GM23248 (cell line): ENCODE data around the gene SCCPDH. TPM values are rescaled to one million over a fixed set of nuclear protein-coding genes. Genes with fewer than 3 reads are reported as not detected.

Experiments
- DNase-seq: peaks from one replicate; pipeline ENCODE4 v3.0.0-alpha.2; 2015
- H2AFZ ChIP-seq: fragments of 200-600 bp; sonication (generic); 2 replicates; pipeline ENCODE4 v1.6.1; 2016; ENCODE audit warnings: antibody characterized with exemption
- H3F3A ChIP-seq: fragments of 200-600 bp; sonication (generic); 2 replicates; pipeline ENCODE4 v1.6.1; 2016; ENCODE audit warnings: mild to moderate bottlenecking, antibody characterized with exemption, mixed run types; ENCODE audit not compliant: insufficient read depth
- H3K27ac ChIP-seq: fragments of 200-600 bp; sonication (generic); 2 replicates; pipeline ENCODE4 v1.5.1; 2016; ENCODE audit warnings: mild to moderate bottlenecking
- H3K27me3 ChIP-seq: fragments of 200-600 bp; sonication (generic); replicated peaks from 2 replicates; pipeline ENCODE4 v1.6.1; 2016; ENCODE audit warnings: mild to moderate bottlenecking; ENCODE audit not compliant: insufficient read depth
- H3K36me3 ChIP-seq: fragments of 200-600 bp; sonication (generic); 2 replicates; pipeline ENCODE4 v1.6.1; 2016; ENCODE audit warnings: low read depth, mild to moderate bottlenecking
- H3K4me1 ChIP-seq: fragments of 200-600 bp; sonication (generic); 2 replicates; pipeline ENCODE4 v1.6.1; 2016; ENCODE audit warnings: mild to moderate bottlenecking; ENCODE audit not compliant: insufficient read depth
- H3K4me2 ChIP-seq: fragments of 200-600 bp; sonication (generic); one replicate; pipeline ENCODE4 v1.6.1; 2016; ENCODE audit warnings: mild to moderate bottlenecking; ENCODE audit not compliant: unreplicated experiment
- H3K4me3 ChIP-seq: fragments of 200-600 bp; sonication (generic); 2 replicates; pipeline ENCODE4 v1.5.1; 2016; ENCODE audit warnings: mild to moderate bottlenecking
- H3K79me2 ChIP-seq: fragments of 200-600 bp; sonication (generic); 2 replicates; pipeline ENCODE4 v1.6.1; 2016; ENCODE audit warnings: mild to moderate bottlenecking; ENCODE audit not compliant: insufficient read depth
- H3K9ac ChIP-seq: fragments of 200-600 bp; sonication (generic); 2 replicates; pipeline ENCODE4 v1.6.1; 2016; ENCODE audit warnings: mild to moderate bottlenecking
- H3K9me2 ChIP-seq: fragments of 200-600 bp; sonication (generic); 2 replicates; pipeline ENCODE4 v1.6.1; 2016; ENCODE audit warnings: mixed run types, mild to moderate bottlenecking, moderate library complexity; ENCODE audit not compliant: insufficient read depth
- H3K9me3 ChIP-seq: fragments of 200-600 bp; sonication (generic); one replicate; pipeline ENCODE4 v1.6.1; 2017; ENCODE audit warnings: low read depth
- H4K20me1 ChIP-seq: fragments of 200-600 bp; sonication (generic); 2 replicates; pipeline ENCODE4 v1.6.0; 2016; ENCODE audit not compliant: insufficient read depth
- EZH2 ChIP-seq: fragments of 200-600 bp; sonication (generic); IDR thresholded peaks from 2 replicates; pipeline ENCODE4 v1.6.1; 2018; ENCODE audit warnings: antibody characterized with exemption, mild to moderate bottlenecking; ENCODE audit not compliant: insufficient read depth, poor library complexity, severe bottlenecking
- EZH2phosphoT487 ChIP-seq: fragments of 200-600 bp; sonication (generic); IDR thresholded peaks from 2 replicates; pipeline ENCODE4 v1.6.1; 2018; ENCODE audit warnings: antibody characterized with exemption, moderate library complexity, mild to moderate bottlenecking, low read depth; ENCODE audit not compliant: insufficient read depth
- WGBS, 2 experiments: methylation state at CpG; one replicate each; pipeline ENCODE4 v1.1.6; 2015 to 2017; ENCODE audit warnings: low lambda C conversion rate in 2 of 2, low coverage in 1 of 2; ENCODE audit errors: missing lambda C conversion rate in 2 of 2; 5-methylcytosine and 5-hydroxymethylcytosine counted together
- in situ Hi-C: fragments of 300-500 bp; cut with MboI; formaldehyde crosslinking; loops from 2 replicates; pipeline ENCODE4 v1.15.0; 2020
- polyA plus RNA-seq: library from polyadenylated mRNA; unstranded; fragments of >200 nt; fragmentation: Nextera tagmentation; extraction: Ambion mirVana; gene quantifications from 2 replicates; pipeline ENCODE4 v1.2.1, GENCODE V29; 2016
- small RNA-seq: library from RNA; depleted of rRNA; stranded (forward); fragments of <200 nt; gene quantifications from one replicate; pipeline ENCODE3, GENCODE V24; 2014; ENCODE audit warnings: low read depth, low replicate concordance
- total RNA-seq: library from RNA; depleted of rRNA; stranded (reverse); fragments of >200 nt; shearing (Covaris generic); gene quantifications from 2 replicates; pipeline ENCODE4 v1.2.3, GENCODE V29; 2014; rRNA removed

Gene SCCPDH
- total and polyA plus RNA-seq, 2 experiments from 2014 or later = 36.3 to 37.5 TPM

DNA sequence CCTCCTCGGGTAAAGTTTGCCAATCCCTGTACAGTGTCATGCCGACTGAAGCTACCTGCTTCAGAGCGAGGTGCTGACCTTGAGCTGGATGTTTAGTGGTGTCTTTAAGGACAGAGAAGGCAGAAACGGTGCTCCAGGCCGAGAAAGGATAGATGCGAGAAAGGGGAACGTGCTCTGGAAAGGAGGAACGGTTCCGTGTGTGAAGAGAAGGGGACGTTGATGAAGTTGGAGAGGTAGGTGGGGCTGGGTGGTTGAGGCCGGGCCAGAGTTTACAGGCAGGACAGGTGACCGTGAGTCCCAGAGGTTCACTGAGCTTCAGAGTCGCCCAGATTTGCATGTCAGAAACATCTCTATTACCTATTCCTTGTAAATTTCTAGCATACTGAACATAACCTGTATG, 90.7 kb downstream of the SCCPDH start:
- no peak overlapping the region for H3K4me2 ChIP-seq
- H4K20me1 ChIP-seq = no peaks in the 10 kb centered on the region
- peaks cover 19% of the 10 kb centered on the region for H3K27me3 ChIP-seq
- no peaks in the 10 kb centered on the region for H3K4me1 ChIP-seq
- H3K36me3 ChIP-seq = no peaks in the 10 kb centered on the region
- H3K79me2 ChIP-seq = no peaks in the 10 kb centered on the region
- no peak overlapping the region for H3K9ac ChIP-seq
- H3K27ac ChIP-seq = no peak overlapping the region
- no peaks in the 10 kb centered on the region for H3F3A ChIP-seq
- H3K4me3 ChIP-seq = no peak overlapping the region
- TF ChIP-seq EZH2phosphoT487 (no peak), EZH2 (no peak)
- no peaks in the 10 kb centered on the region for H3K9me3 ChIP-seq
- H2AFZ ChIP-seq = no peak overlapping the region
- 82 to 86% methylated on average over 13 of the region's 13 CpGs for WGBS, 2 experiments
- in situ Hi-C loops = no loop called here
- DNase-seq = no peak
- H3K9me2 ChIP-seq = no peaks in the 10 kb centered on the region

GRCh38 chr1:246815693-246816270, 91.6 kb downstream of the SCCPDH start:
- Histone ChIP-seq H3K27me3 (peaks cover 19% of the 10 kb centered on the region), H3K27ac (no peak overlapping the region), H3K79me2 (no peaks in the 10 kb centered on the region), H3F3A (no peaks in the 10 kb centered on the region), H3K9ac (no peak overlapping the region), H3K4me3 (no peak overlapping the region), H3K36me3 (no peaks in the 10 kb centered on the region), H3K4me1 (no peaks in the 10 kb centered on the region), H2AFZ (no peak overlapping the region), H3K9me2 (no peaks in the 10 kb centered on the region), H3K9me3 (no peaks in the 10 kb centered on the region), H3K4me2 (no peak overlapping the region), H4K20me1 (no peaks in the 10 kb centered on the region)
- in situ Hi-C loops = no loop called here
- TF ChIP-seq EZH2 = no peak
- no peak for TF ChIP-seq EZH2phosphoT487
- DNase-seq = no peak
- 62 to 68% methylated on average over 11 of the region's 11 CpGs for WGBS, 2 experiments

Small RNA genes lying within 50 kb of the gene (small RNA-seq; reads per million reads assigned to genes)
- not detected for gene AC113174.1

Other genes with a start within 250 kb of the SCCPDH start
- gene SMYD3, start 217.1 kb upstream of the SCCPDH start, total RNA-seq = 32.1 and 39.1 TPM in 2 replicates
- gene SMYD3, start 217.1 kb upstream of the SCCPDH start, polyA plus RNA-seq = 39.1 and 44.8 TPM in 2 replicates
- 20.6 and 28.8 TPM in 2 replicates for gene TFB2M, start 158.1 kb upstream of the SCCPDH start, total RNA-seq
- gene TFB2M, start 158.1 kb upstream of the SCCPDH start, polyA plus RNA-seq = 32.0 and 32.1 TPM in 2 replicates
- gene CNST, start 158.0 kb upstream of the SCCPDH start, total RNA-seq = 41.7 and 44.5 TPM in 2 replicates
- 33.5 and 35.0 TPM in 2 replicates for gene CNST, start 158.0 kb upstream of the SCCPDH start, polyA plus RNA-seq
- gene AHCTF1, start 207.5 kb downstream of the SCCPDH start, total RNA-seq = 19.5 and 22.4 TPM in 2 replicates
- gene AHCTF1, start 207.5 kb downstream of the SCCPDH start, polyA plus RNA-seq = 6.1 and 7.6 TPM in 2 replicates